ENCODE measurements around the gene AZU1.

AZU1 gene

DNA sequence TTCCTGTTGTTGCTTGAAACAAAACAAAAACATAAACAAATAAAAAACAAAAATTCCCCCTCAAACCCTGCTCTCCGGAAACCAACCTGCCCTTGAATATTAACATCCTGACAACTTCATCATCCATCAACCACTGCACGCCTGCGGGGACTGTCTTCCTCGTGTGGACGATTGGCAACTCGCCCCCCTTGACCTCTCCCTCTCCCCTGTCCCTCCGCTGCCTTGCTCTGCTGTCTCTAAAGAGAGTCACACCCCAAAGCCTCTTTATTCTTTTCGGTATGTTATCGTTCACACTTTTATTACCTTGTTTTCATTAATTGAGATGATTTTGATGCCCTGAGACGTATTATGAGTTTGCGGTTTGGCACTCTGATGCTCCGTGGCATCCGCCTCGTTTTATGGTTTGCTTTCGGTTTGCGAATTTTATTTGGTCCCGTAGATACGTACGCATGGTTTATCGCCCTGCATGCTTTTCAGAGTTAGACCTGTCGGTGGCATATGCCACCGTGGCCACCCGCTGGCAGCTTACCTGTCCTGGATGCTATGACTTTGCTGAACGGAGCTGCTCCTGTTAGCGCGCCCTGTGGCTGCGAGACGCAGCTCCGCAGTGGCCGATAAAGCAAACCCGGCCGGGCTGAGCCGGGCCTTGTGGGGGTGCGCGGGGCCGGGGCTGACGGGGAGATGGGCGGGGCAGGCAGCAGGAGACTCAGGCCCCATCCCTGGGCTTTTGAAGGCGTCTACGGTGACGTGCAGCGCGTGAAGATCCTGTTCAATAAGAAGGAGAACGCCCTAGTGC, 19.8 kb upstream of the AZU1 start:
- no peak overlapping the region for H3K4me3 ChIP-seq (ENCODE audit: low read depth, low read length)
- TF ChIP-seq, protein P1, sequence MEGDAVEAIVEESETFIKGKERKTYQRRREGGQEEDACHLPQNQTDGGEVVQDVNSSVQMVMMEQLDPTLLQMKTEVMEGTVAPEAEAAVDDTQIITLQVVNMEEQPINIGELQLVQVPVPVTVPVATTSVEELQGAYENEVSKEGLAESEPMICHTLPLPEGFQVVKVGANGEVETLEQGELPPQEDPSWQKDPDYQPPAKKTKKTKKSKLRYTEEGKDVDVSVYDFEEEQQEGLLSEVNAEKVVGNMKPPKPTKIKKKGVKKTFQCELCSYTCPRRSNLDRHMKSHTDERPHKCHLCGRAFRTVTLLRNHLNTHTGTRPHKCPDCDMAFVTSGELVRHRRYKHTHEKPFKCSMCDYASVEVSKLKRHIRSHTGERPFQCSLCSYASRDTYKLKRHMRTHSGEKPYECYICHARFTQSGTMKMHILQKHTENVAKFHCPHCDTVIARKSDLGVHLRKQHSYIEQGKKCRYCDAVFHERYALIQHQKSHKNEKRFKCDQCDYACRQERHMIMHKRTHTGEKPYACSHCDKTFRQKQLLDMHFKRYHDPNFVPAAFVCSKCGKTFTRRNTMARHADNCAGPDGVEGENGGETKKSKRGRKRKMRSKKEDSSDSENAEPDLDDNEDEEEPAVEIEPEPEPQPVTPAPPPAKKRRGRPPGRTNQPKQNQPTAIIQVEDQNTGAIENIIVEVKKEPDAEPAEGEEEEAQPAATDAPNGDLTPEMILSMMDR (IDR thresholded peaks at IDR 0.05; ENCODE audit: low read depth, low read length): no peak

DNA sequence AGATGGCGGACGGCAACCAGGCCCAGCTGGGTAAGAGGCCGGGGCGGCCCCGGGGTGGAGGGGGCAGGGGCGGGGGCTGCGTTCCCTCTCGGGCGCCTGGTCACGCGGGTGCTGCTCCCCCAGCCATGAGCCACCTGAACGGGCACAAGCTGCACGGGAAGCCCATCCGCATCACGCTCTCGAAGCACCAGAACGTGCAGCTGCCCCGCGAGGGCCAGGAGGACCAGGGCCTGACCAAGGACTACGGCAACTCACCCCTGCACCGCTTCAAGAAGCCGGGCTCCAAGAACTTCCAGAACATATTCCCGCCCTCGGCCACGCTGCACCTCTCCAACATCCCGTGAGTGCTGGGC, 19.2 kb upstream of the AZU1 start:
- TF ChIP-seq, protein P1 (IDR thresholded peaks at IDR 0.05; ENCODE audit: low read depth, low read length): no peak
- no peak overlapping the region for H3K4me3 ChIP-seq (ENCODE audit: low read depth, low read length)

DNA sequence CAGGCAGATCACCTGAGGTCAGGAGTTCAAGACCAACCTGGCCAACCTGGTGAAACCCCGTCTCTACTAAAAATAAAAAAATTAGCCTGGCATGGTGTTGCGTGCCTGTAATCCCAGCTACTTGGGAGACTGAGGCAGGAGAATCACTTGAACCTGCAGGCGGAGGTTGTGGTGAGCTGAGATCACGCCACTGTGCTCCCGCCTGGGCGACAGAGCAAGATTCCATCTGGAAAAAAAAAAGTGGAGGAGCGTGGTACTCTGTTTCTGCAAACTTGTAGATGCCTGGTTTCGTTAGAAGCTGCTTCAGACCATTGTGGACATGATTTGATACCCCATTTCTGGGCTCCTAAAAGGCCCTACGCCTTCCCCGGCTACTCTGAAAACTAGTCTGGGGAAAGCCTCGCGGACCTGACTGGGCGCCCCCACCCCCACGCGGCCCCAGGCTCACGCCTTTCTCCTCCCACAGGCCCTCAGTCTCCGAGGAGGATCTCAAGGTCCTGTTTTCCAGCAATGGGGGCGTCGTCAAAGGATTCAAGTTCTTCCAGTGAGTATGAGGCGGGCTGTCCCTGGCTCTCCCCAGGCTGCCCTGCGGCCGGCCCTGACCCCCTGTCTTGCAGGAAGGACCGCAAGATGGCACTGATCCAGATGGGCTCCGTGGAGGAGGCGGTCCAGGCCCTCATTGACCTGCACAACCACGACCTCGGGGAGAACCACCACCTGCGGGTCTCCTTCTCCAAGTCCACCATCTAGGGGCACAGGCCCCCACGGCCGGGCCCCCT, 17.4 kb upstream of the AZU1 start:
- H3K4me3 ChIP-seq (ENCODE audit: low read depth, low read length): no peak overlapping the region
- TF ChIP-seq, protein P1 (IDR thresholded peaks at IDR 0.05; ENCODE audit: low read depth, low read length): no peak

DNA sequence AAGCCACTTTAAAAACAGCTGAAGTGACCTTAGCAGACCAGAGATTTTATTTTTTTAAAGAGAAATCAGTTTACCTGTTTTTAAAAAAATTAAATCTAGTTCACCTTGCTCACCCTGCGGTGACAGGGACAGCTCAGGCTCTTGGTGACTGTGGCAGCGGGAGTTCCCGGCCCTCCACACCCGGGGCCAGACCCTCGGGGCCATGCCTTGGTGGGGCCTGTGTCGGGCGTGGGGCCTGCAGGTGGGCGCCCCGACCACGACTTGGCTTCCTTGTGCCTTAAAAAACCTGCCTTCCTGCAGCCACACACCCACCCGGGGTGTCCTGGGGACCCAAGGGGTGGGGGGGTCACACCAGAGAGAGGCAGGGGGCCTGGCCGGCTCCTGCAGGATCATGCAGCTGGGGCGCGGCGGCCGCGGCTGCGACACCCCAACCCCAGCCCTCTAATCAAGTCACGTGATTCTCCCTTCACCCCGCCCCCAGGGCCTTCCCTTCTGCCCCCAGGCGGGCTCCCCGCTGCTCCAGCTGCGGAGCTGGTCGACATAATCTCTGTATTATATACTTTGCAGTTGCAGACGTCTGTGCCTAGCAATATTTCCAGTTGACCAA, 16.7 kb upstream of the AZU1 start:
- H3K4me3 ChIP-seq (ENCODE audit: low read depth, low read length): no peak overlapping the region
- TF ChIP-seq, protein P1 (IDR thresholded peaks at IDR 0.05; ENCODE audit: low read depth, low read length): no peak

DNA sequence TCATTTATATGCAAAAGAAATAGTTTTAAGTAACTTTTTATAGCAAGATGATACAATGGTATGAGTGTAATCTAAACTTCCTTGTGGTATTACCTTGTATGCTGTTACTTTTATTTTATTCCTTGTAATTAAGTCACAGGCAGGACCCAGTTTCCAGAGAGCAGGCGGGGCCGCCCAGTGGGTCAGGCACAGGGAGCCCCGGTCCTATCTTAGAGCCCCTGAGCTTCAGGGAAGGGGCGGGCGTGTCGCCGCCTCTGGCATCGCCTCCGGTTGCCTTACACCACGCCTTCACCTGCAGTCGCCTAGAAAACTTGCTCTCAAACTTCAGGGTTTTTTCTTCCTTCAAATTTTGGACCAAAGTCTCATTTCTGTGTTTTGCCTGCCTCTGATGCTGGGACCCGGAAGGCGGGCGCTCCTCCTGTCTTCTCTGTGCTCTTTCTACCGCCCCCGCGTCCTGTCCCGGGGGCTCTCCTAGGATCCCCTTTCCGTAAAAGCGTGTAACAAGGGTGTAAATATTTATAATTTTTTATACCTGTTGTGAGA, 16.1 kb upstream of the AZU1 start:
- TF ChIP-seq, protein P1 (IDR thresholded peaks at IDR 0.05; ENCODE audit: low read depth, low read length): no peak
- no peak overlapping the region for H3K4me3 ChIP-seq (ENCODE audit: low read depth, low read length)

DNA sequence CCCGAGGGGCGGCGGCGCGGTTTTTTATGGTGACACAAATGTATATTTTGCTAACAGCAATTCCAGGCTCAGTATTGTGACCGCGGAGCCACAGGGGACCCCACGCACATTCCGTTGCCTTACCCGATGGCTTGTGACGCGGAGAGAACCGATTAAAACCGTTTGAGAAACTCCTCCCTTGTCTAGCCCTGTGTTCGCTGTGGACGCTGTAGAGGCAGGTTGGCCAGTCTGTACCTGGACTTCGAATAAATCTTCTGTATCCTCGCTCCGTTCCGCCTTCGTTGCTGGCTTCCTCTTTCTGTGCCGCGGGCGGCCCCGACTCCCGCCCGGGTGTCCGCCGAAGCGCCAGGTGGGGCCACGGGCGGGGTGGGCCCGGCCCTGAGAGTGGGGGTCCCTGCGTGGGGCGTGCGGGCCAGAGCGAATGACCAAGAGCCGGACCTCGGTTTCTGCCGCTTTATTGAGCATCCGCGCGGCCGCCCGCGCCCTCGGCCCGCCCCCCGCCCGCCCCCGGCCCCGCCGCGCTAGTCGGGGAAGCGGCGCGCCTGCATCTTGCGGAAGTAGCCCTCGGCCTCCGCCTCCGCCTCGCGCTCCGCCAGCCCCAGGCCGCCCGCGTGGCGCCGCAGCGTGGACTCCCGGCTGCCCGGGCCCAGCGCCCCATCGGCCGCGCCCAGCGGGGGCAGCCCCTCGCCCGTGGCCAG, 15.4 kb upstream of the AZU1 start:
- TF ChIP-seq, protein P1 (IDR thresholded peaks at IDR 0.05; ENCODE audit: low read depth, low read length): no peak
- H3K4me3 ChIP-seq (ENCODE audit: low read depth, low read length): no peak overlapping the region
